IPS-18a (cell line): ENCODE data around the gene MDGA2.
"Not testable (repeated sequence)": the region's sequence is repeated elsewhere in the genome, so short reads cannot be mapped to it uniquely, and the experiment has no call there.

Source experiments
- H3K27ac ChIP-seq: one replicate; pipeline ENCODE4 v1.5.1; 2013; ENCODE audit warnings: low read length
- H3K27me3 ChIP-seq: one replicate; pipeline ENCODE4 v1.6.1; 2013; ENCODE audit warnings: mild to moderate bottlenecking, low read length; ENCODE audit not compliant: control insufficient read depth, insufficient read depth
- H3K36me3 ChIP-seq: one replicate; pipeline ENCODE4 v1.6.1; 2013; ENCODE audit warnings: low read depth, low read length; ENCODE audit not compliant: control insufficient read depth
- H3K4me1 ChIP-seq: one replicate; pipeline ENCODE4 v1.6.1; 2013; ENCODE audit warnings: low read depth, low read length; ENCODE audit not compliant: control insufficient read depth
- H3K4me3 ChIP-seq: one replicate; pipeline ENCODE4 v1.5.1; 2013; ENCODE audit warnings: low read length
- H3K9ac ChIP-seq: one replicate; pipeline ENCODE4 v1.6.1; 2013; ENCODE audit warnings: mild to moderate bottlenecking, low read length, moderate library complexity
- H3K9me3 ChIP-seq: one replicate; pipeline ENCODE4 v1.6.1; 2013; ENCODE audit warnings: low read depth, low read length; ENCODE audit not compliant: control insufficient read depth

MDGA2 gene

GRCh38 chr14:47264842-47265241, 410.6 kb downstream of the MDGA2 start:
- no peak overlapping the region for H3K27ac ChIP-seq
- H3K4me3 ChIP-seq, result no peak overlapping the region

GRCh38 chr14:47262801-47263200, 412.6 kb downstream of the MDGA2 start:
- Histone ChIP-seq H3K4me1 (no peaks in the 10 kb centered on the region), H3K9ac (no peak overlapping the region), H3K36me3 (no peaks in the 10 kb centered on the region), H3K4me3 (no peak overlapping the region), H3K27me3 (no peaks in the 10 kb centered on the region), H3K9me3 (no peaks in the 10 kb centered on the region), H3K27ac (no peak overlapping the region)

More at GRCh38 chr14:47264842-47265241, 410.6 kb downstream of the MDGA2 start:
- H3K4me1 ChIP-seq, result no peaks in the 10 kb centered on the region
- no peaks in the 10 kb centered on the region for H3K27me3 ChIP-seq
- no peaks in the 10 kb centered on the region for H3K36me3 ChIP-seq
- H3K9ac ChIP-seq, result no peak overlapping the region
- no peaks in the 10 kb centered on the region for H3K9me3 ChIP-seq

GRCh38 chr14:47261350-47261749, 414.1 kb downstream of the MDGA2 start:
- H3K9me3 ChIP-seq, result no peaks in the 10 kb centered on the region
- H3K4me3 ChIP-seq, result no peak overlapping the region
- no peaks in the 10 kb centered on the region for H3K36me3 ChIP-seq
- H3K27ac ChIP-seq, result no peak overlapping the region
- H3K4me1 ChIP-seq, result no peaks in the 10 kb centered on the region
- H3K27me3 ChIP-seq, result no peaks in the 10 kb centered on the region
- no peak overlapping the region for H3K9ac ChIP-seq

DNA sequence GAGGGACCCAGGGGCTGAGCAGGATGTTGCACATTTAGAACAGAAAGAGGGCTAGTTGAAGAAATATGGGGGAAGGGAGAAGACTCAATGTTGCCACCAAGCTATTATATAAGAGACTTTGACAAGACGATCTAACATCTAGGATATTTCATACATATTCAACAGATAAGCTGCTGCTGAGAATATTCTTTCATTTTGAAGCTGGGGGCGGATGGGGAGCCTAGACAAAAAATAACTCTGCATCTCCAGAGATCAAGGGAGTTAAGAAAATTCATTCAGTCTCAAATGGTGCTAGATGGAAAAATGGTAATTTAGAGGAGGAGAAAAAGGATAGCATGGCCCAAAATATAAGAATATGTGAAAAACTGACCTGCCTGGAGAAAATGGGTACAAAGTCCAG, 415.6 kb downstream of the MDGA2 start:
- H3K36me3 ChIP-seq, result no peaks in the 10 kb centered on the region
- H3K9ac ChIP-seq, result no peak overlapping the region
- H3K27me3 ChIP-seq, result no peaks in the 10 kb centered on the region
- no peaks in the 10 kb centered on the region for H3K9me3 ChIP-seq
- no peak overlapping the region for H3K27ac ChIP-seq
- no peaks in the 10 kb centered on the region for H3K4me1 ChIP-seq
- no peak overlapping the region for H3K4me3 ChIP-seq

- Histone ChIP-seq H3K4me1 (no peaks in the 10 kb centered on the region), H3K27me3 (no peaks in the 10 kb centered on the region), H3K36me3 (no peaks in the 10 kb centered on the region), H3K9ac (no peak overlapping the region), H3K4me3 (no peak overlapping the region), H3K27ac (no peak overlapping the region), H3K9me3 (peaks cover 8% of the 10 kb centered on the region)
Measured at GRCh38 chr14:47257013-47257412, 418.4 kb downstream of the MDGA2 start.

- Histone ChIP-seq H3K4me1 (no peaks in the 10 kb centered on the region), H3K9me3 (peaks cover 8% of the 10 kb centered on the region), H3K36me3 (no peaks in the 10 kb centered on the region), H3K27me3 (no peaks in the 10 kb centered on the region), H3K27ac (no peak overlapping the region), H3K4me3 (no peak overlapping the region), H3K9ac (no peak overlapping the region)
Measured at GRCh38 chr14:47252802-47253201, 422.6 kb downstream of the MDGA2 start.

DNA sequence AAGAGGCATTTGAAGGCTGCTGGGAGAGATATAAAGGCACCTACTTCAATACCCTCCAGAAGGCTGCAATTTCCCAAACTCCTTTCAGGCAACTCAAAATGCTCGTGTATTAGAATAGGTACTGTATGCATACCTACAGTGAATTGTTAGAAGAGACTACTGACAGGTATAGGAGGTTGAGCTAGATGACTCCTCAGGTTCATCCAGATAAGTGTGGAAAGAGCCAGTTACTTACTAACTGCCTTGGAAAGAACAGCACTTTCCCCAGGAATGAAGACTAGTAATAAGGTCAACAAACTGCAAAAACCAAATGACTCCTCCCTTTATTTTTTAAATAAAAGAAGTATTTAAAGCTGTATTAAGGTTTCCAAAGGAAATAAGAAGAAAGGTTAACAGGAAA, 429.0 kb downstream of the MDGA2 start:
- Histone ChIP-seq H3K27me3 (no peaks in the 10 kb centered on the region), H3K36me3 (no peaks in the 10 kb centered on the region), H3K9ac (no peak overlapping the region), H3K4me1 (no peaks in the 10 kb centered on the region), H3K27ac (no peak overlapping the region), H3K9me3 (no peaks in the 10 kb centered on the region), H3K4me3 (no peak overlapping the region)

DNA sequence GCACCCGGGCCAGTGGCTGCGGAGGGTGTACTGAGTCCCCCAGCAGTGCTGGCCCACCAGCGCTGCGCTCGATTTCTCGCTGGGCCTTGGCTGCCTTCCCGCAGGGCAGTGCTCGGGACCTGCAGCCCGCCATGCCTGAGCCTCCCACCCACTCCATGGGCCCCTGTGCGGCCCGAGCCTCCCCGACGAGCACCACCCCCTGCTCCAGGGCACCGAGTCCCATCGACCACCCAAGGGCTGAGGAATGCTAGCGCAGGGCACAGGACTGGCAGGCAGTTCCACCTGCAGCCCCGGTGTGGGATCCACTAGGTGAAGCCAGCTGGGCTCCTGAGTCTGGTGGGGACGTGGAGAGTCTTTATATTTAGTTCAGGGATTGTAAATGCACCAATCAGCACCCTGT, 432.8 kb downstream of the MDGA2 start:
- H3K27me3 ChIP-seq, H3K9ac ChIP-seq, H3K27ac ChIP-seq, H3K4me1 ChIP-seq, H3K4me3 ChIP-seq, H3K36me3 ChIP-seq, H3K9me3 ChIP-seq: not testable (repeated sequence)

DNA sequence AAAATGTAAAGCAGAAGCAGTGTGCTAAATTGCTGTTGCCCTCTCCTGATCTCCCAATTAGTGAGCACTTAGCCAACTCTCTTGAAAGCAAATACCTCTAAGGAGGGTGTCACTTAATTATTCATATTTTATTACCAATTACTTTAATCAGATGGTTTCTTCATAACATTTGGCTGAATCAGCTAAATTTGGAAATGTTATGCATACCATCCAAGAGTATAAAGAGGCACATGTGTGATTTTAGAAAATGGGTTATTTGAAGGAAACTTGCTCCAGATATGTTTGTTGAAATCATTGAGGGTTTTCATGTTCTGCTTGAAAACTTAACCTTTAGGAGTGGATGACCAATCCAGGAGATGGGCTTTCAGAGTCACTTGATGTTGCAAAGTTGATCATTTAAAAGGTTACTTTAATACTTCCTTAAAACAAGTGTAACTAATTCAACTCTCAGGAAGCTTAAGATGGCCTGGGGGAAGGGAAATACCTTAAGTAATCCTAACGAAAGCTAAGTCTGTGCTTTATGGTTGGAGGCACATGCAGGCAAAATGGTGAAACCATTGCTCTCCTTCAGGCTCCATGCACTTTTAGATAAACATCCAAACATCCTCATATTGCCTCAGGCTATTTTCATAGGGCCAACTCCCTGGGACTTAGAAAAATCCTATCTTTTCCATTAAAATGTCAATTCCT, 434.5 kb downstream of the MDGA2 start:
- Histone ChIP-seq H3K4me3 (no peak overlapping the region), H3K36me3 (no peaks in the 10 kb centered on the region), H3K27me3 (no peaks in the 10 kb centered on the region), H3K4me1 (no peaks in the 10 kb centered on the region), H3K27ac (no peak overlapping the region), H3K9ac (no peak overlapping the region), H3K9me3 (no peaks in the 10 kb centered on the region)

- Histone ChIP-seq H3K27me3 (no peaks in the 10 kb centered on the region), H3K36me3 (no peaks in the 10 kb centered on the region), H3K4me3 (no peak overlapping the region), H3K27ac (no peak overlapping the region), H3K9ac (no peak overlapping the region), H3K4me1 (no peaks in the 10 kb centered on the region), H3K9me3 (no peaks in the 10 kb centered on the region)
Measured at GRCh38 chr14:47235619-47236018, 439.8 kb downstream of the MDGA2 start.

DNA sequence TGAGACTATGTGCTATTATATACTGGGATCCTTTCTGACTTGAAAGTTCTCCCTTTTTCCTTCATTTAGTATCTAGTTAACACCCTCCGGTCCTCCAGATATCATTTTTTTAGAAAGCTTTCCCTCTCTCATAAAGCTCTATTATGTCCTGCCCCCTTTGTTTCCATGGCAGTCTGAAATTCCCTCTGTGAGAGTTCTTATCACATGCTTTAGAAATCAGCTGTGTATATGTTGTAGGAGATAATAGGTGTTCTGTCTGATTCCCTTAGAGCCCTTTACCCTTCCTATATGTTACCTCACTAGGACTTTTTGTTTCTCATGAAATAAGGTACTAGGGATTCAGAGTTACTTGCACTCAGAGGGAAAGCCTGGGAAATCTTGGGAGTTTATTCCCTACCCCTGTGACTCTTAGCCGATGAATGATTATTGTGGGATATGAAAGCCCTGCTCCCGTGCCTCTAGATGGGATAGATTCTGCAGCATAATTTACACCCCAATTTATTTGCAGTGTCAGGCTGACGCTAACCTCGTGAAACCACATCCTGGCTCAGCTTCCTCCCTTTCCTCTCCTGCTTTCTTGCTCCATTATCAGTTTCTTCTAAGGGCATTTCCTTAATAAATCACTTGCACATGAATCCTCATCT, 448.4 kb downstream of the MDGA2 start:
- Histone ChIP-seq H3K27ac (no peak overlapping the region), H3K4me3 (no peak overlapping the region), H3K27me3 (no peaks in the 10 kb centered on the region), H3K4me1 (no peaks in the 10 kb centered on the region), H3K36me3 (no peaks in the 10 kb centered on the region), H3K9ac (no peak overlapping the region), H3K9me3 (no peaks in the 10 kb centered on the region)

DNA sequence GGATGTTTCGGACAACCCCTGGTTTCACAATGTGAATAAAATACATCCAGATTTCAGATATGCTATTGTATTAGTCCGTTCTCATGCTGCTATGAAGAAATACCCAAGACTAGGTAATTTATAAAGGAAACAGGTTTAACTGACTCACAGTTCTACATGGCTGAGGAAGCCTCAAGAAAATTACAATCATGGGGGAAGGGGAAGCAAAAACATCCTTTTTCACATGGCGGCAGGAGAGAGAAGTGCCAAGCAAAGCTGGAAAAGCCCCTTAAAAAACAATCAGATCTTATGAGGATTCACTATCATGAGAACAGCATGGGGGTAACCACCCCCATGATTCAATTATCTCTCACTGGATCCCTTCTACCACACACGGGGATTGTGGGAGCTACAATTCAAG, 451.7 kb downstream of the MDGA2 start:
- Histone ChIP-seq H3K36me3 (no peaks in the 10 kb centered on the region), H3K9me3 (no peaks in the 10 kb centered on the region), H3K27ac (no peak overlapping the region), H3K4me3 (no peak overlapping the region), H3K9ac (no peak overlapping the region), H3K27me3 (no peaks in the 10 kb centered on the region), H3K4me1 (no peaks in the 10 kb centered on the region)
